A549 (cell line): ENCODE results near the gene ITIH5. TPM values are rescaled to one million over a fixed set of nuclear protein-coding genes. Genes with fewer than 3 reads are reported as not detected.

ENCODE experiments used
- ATAC-seq, 2 experiments: fragments of 200-7000 bp in 1 of 2; fragments of >200 bp in 1 of 2; cut with Nextera tagmentation in 1 of 2; cut with Tn5 transposase in 1 of 2; 3 replicates each; pipeline versions ENCODE4 v1.8.0 to v1.9.1; 2018 to 2020; ENCODE audit warnings: mild to moderate bottlenecking in 1 of 2, moderate library complexity in 1 of 2
- CTCF ChIA-PET: fragments of 300-600 bp; sonication (Branson Sonifier 250); formaldehyde crosslinking; extraction: SDS; loops from one replicate; lab custom pipeline; 2021; ENCODE audit warnings: antibody characterized with exemption, inconsistent platforms; lab: Yijun Ruan, JAX
- POLR2A ChIA-PET: fragments of 350-600 bp; formaldehyde crosslinking; extraction: SDS; loops from one replicate; lab custom pipeline; 2021; ENCODE audit warnings: antibody characterized with exemption, inconsistent platforms; lab: Yijun Ruan, JAX
- DNase-seq, 2 experiments: peaks; one replicate each; pipeline versions ENCODE4 v3.0.0 to v3.0.0-alpha.2; 2011 to 2016; ENCODE audit warnings: low read depth in 1 of 2, low spot score in 1 of 2
- FAIRE-seq: peaks from 2 replicates; lab custom pipeline; 2011; peaks lifted over from hg19 to GRCh38; lab: Jason Lieb, UNC
- H3K27ac ChIP-seq, 2 experiments: fragments of >200 bp; sonication (Bioruptor Twin); formaldehyde crosslinking; 3 replicates each; pipeline ENCODE4 v1.5.1; 2016 to 2017
- H3K4me1 ChIP-seq: fragments of >200 bp; sonication (Bioruptor Twin); formaldehyde crosslinking; 3 replicates; pipeline ENCODE4 v1.6.1; 2016
- H3K4me2 ChIP-seq: fragments of >200 bp; sonication (Bioruptor Twin); formaldehyde crosslinking; 3 replicates; pipeline ENCODE4 v1.6.1; 2016
- H3K4me3 ChIP-seq: fragments of >200 bp; sonication (Bioruptor Twin); formaldehyde crosslinking; 3 replicates; pipeline ENCODE4 v1.5.1; 2016
- H3K9me3 ChIP-seq: fragments of >200 bp; sonication (Bioruptor Twin); formaldehyde crosslinking; 3 replicates; pipeline ENCODE4 v1.6.1; 2016
- BHLHE40 ChIP-seq: IDR thresholded peaks from 2 replicates; pipeline ENCODE4 v1.6.1; 2012; ENCODE audit warnings: low read depth, low read length, inconsistent platforms
- CBX8 ChIP-seq: fragments of 200-600 bp; sonication (generic); IDR thresholded peaks from 2 replicates; pipeline ENCODE4 v1.6.1; 2016
- EHMT2 ChIP-seq: fragments of 200-600 bp; sonication (generic); IDR thresholded peaks from 2 replicates; pipeline ENCODE4 v1.6.1; 2016; ENCODE audit warnings: antibody characterized with exemption, low read depth, mild to moderate bottlenecking, moderate library complexity
- EP300 ChIP-seq, 2 experiments: fragments of >200 bp; sonication (Bioruptor Twin); formaldehyde crosslinking; IDR thresholded peaks; 2 replicates in 1 of 2; 3 replicates in 1 of 2; pipeline ENCODE4 v1.6.1; 2016 to 2017
- FOSB ChIP-seq: fragments of 250-450 bp; sonication (Bioruptor Pico); IDR thresholded peaks from 2 replicates; pipeline ENCODE4 v1.5.0; 2020; ENCODE audit warnings: mild to moderate bottlenecking, moderate library complexity
- FOSL2 ChIP-seq, 2 experiments: fragments of 450-650 bp in 1 of 2; fragments of >200 bp in 1 of 2; sonication (Bioruptor Twin) in 1 of 2; formaldehyde crosslinking; IDR thresholded peaks; 2 replicates each; pipeline versions ENCODE4 v1.5.0 to v1.6.1; 2016 to 2020; ENCODE audit warnings: mild to moderate bottlenecking in 1 of 2, moderate library complexity in 1 of 2
- HMGXB4 ChIP-seq: fragments of 250-450 bp; sonication (Bioruptor Pico); IDR thresholded peaks from 2 replicates; pipeline ENCODE4 v1.5.0; 2021; ENCODE audit warnings: mild to moderate bottlenecking, moderate library complexity, borderline replicate concordance
- HOXB13 ChIP-seq: fragments of 250-450 bp; sonication (Bioruptor Pico); IDR thresholded peaks from 2 replicates; pipeline ENCODE4 v1.5.0; 2020; ENCODE audit warnings: low read depth, mild to moderate bottlenecking, moderate library complexity
- JUN ChIP-seq, 2 experiments: fragments of >200 bp; sonication (Bioruptor Twin); formaldehyde crosslinking; IDR thresholded peaks; 2 replicates in 1 of 2; 3 replicates in 1 of 2; pipeline ENCODE4 v1.6.1; 2016 to 2017
- KDM1A ChIP-seq: fragments of 200-600 bp; sonication (generic); IDR thresholded peaks from 2 replicates; pipeline ENCODE4 v1.6.1; 2016; ENCODE audit warnings: low read depth, mild to moderate bottlenecking
- MAZ ChIP-seq: fragments of 150-350 bp; IDR thresholded peaks from 2 replicates; pipeline ENCODE4 v1.6.1; 2014; ENCODE audit warnings: antibody characterized with exemption, low read depth, low read length, borderline replicate concordance
- NPAS2 ChIP-seq: fragments of 250-450 bp; sonication (Bioruptor Pico); IDR thresholded peaks from 2 replicates; pipeline ENCODE4 v1.8.0; 2022; ENCODE audit warnings: mild to moderate bottlenecking, moderate library complexity, borderline replicate concordance
- NR3C1 ChIP-seq: fragments of >200 bp; sonication (Bioruptor Twin); formaldehyde crosslinking; IDR thresholded peaks from 3 replicates; pipeline ENCODE4 v1.6.1; 2017
- PHF8 ChIP-seq: fragments of 200-600 bp; sonication (generic); IDR thresholded peaks from 2 replicates; pipeline ENCODE4 v1.6.1; 2016; ENCODE audit warnings: low read depth, mild to moderate bottlenecking, antibody characterized with exemption, moderate library complexity, borderline replicate concordance
- POLR2A ChIP-seq: IDR thresholded peaks from 2 replicates; pipeline ENCODE4 v1.6.1; 2012; ENCODE audit warnings: mild to moderate bottlenecking, low read length
- RARB ChIP-seq: fragments of 250-450 bp; sonication (Bioruptor Pico); IDR thresholded peaks from 2 replicates; pipeline ENCODE4 v1.8.0; 2021; ENCODE audit warnings: mild to moderate bottlenecking, moderate library complexity
- RFX5 ChIP-seq: fragments of 450-650 bp; IDR thresholded peaks from 2 replicates; pipeline ENCODE4 v1.7.1; 2014; ENCODE audit warnings: antibody characterized with exemption, mild to moderate bottlenecking, moderate library complexity
- RNF2 ChIP-seq: fragments of 200-600 bp; sonication (generic); IDR thresholded peaks from 2 replicates; pipeline ENCODE4 v1.6.1; 2016; ENCODE audit warnings: low read depth, mild to moderate bottlenecking, antibody characterized with exemption, moderate library complexity, borderline replicate concordance
- TP53 ChIP-seq: fragments of 250-450 bp; sonication (Bioruptor Pico); IDR thresholded peaks from 2 replicates; pipeline ENCODE4 v1.5.0; 2021; ENCODE audit warnings: mild to moderate bottlenecking, moderate library complexity
- WGBS: methylation state at CpG from one replicate; pipeline ENCODE4 v1.1.6; 2017; ENCODE audit errors: missing lambda C conversion rate; 5-methylcytosine and 5-hydroxymethylcytosine counted together
- polyA plus RNA-seq, 4 experiments: library from polyadenylated mRNA; depleted of rRNA in 3 of 4; stranded (reverse); fragments of >200 nt; fragmentation: RNase III in 1 of 4; extraction: RNeasy Plus Mini Kit Qiagen cat#74134 plus additional on column Dnase treatment in 1 of 4; gene quantifications; 2 replicates in 3 of 4; 3 replicates in 1 of 4; pipeline ENCODE4 v1.2.3, GENCODE V29; 2011 to 2017
- TF ChIP-seq, protein P1 (sequence below): fragments of 250-450 bp; sonication (Bioruptor Pico); IDR thresholded peaks from 2 replicates; pipeline ENCODE4 v1.5.0; 2020; ENCODE audit warnings: low read depth, mild to moderate bottlenecking, moderate library complexity
- TF ChIP-seq, protein P2 (sequence below): IDR thresholded peaks from 2 replicates; pipeline ENCODE4 v1.6.1; 2012; ENCODE audit warnings: low read depth, borderline replicate concordance

The ITIH5 gene
- polyA plus RNA-seq, 2 of the 4 experiments (the other 2 are of a cell fraction): 0.03 to 0.05 TPM

GRCh38 chr10:7634142-7634894, 32.4 kb downstream of the ITIH5 start:
- Histone ChIP-seq H3K4me3 (no peak overlapping the region), H3K4me2 (no peak overlapping the region), H3K4me1 (no peaks in the 10 kb centered on the region)
- TF ChIP-seq NPAS2 (CRISPR knock-in tag): no peak
- TF ChIP-seq CBX8: no peak
- no peak for TF ChIP-seq HOXB13 (CRISPR knock-in tag)
- no peak for TF ChIP-seq EP300 (IDR thresholded peaks at IDR 0.05)
- TF ChIP-seq MAZ: no peak
- TF ChIP-seq POLR2A: no peak
- TF ChIP-seq RNF2: no peak
- TF ChIP-seq RFX5: no peak
- TF ChIP-seq NR3C1: no peak
- no peak for TF ChIP-seq JUN (IDR thresholded peaks at IDR 0.05)
- TF ChIP-seq FOSB (CRISPR knock-in tag): no peak
- TF ChIP-seq, protein P1, sequence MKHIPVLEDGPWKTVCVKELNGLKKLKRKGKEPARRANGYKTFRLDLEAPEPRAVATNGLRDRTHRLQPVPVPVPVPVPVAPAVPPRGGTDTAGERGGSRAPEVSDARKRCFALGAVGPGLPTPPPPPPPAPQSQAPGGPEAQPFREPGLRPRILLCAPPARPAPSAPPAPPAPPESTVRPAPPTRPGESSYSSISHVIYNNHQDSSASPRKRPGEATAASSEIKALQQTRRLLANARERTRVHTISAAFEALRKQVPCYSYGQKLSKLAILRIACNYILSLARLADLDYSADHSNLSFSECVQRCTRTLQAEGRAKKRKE (CRISPR knock-in tag): no peak
- TF ChIP-seq, all 56 proteins: peak for 0
- no peak for FAIRE-seq
- 53% methylated on average over 10 of the region's 10 CpGs for WGBS
- ChIA-PET POLR2A (no interaction called here), CTCF (interaction anchor here (1.1 to 1.3 kb wide), 2 partner anchors 20 to 27 kb away, joined by 3 read pairs; no protein-coding TSS in a partner anchor)
- no peak overlapping the region for H3K27ac ChIP-seq
- peaks cover 18% of the 10 kb centered on the region; the same call in 2 of the 3 replicates for H3K9me3 ChIP-seq
- DNase-seq: no peak
- no peak for ATAC-seq

GRCh38 chr10:7626283-7626682, 40.5 kb downstream of the ITIH5 start:
- no peak overlapping the region for H3K4me3 ChIP-seq
- DNase-seq: no peak
- TF ChIP-seq, protein P2, sequence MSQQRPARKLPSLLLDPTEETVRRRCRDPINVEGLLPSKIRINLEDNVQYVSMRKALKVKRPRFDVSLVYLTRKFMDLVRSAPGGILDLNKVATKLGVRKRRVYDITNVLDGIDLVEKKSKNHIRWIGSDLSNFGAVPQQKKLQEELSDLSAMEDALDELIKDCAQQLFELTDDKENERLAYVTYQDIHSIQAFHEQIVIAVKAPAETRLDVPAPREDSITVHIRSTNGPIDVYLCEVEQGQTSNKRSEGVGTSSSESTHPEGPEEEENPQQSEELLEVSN: no peak
- no peak for TF ChIP-seq BHLHE40
- TF ChIP-seq, all 56 proteins: peak for 0
- no peaks in the 10 kb centered on the region for H3K9me3 ChIP-seq
- H3K4me1 ChIP-seq: 0 out of 3 replicates have a peak, but pooled peaks cover 6% of the 10 kb centered on the region
- no peak for FAIRE-seq
- H3K4me2 ChIP-seq: peak overlapping the region; percentile 21; the same call in 2 of the 3 replicates
- peak in 1 of 2 experiments; percentile 39; a peak in 1 of 6 replicates for ATAC-seq
- 25% methylated on average over 10 of the region's 10 CpGs for WGBS
- ChIA-PET CTCF (interaction anchor here (0.7 kb wide), 1 partner anchor 60 kb away, joined by 3 read pairs; no protein-coding TSS in a partner anchor), POLR2A (no interaction called here)
- no peak overlapping the region for H3K27ac ChIP-seq

DNA sequence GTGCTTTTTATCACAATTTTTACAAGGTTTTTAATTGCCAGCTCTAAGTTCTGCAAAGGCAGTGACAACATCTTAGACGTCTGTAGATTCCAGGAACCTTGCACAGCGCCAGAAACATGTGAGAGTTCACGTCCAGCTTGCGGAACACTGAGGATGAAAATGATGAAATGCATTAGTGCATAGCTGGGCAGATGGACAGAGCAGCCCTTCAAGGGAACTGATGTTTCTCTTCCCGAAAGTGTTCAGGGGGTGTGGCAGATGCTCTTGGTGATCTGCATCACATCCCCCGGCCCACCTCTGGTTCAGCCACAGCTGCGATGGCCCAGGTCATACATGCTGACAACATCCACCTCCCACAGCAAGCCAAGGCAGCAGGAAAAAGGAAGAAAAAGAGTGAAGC, 40.9 kb downstream of the ITIH5 start:
- ATAC-seq (0 out of 6 replicates have a peak, but pooled peaks of 1 of the 2 experiments have one; percentile 24), DNase-seq (no peak), FAIRE-seq (no peak)
- H3K4me3 ChIP-seq: no peak overlapping the region
- H3K4me1 ChIP-seq: 0 out of 3 replicates have a peak, but pooled peaks cover 6% of the 10 kb centered on the region
- WGBS: 38% methylated on average over 7 of the region's 7 CpGs
- ChIA-PET POLR2A (no interaction called here), CTCF (interaction anchor here (0.7 kb wide), 1 partner anchor 60 kb away, joined by 3 read pairs; no protein-coding TSS in a partner anchor)
- H3K4me2 ChIP-seq: peak overlapping the region; percentile 21; the same call in 1 of the 3 replicates
- H3K9me3 ChIP-seq: no peaks in the 10 kb centered on the region
- TF ChIP-seq EHMT2: no peak
- no peak for TF ChIP-seq RARB (CRISPR knock-in tag)
- no peak for TF ChIP-seq FOSL2 (IDR thresholded peaks at IDR 0.05)
- no peak for TF ChIP-seq FOSL2 (CRISPR knock-in tag; IDR thresholded peaks at IDR 0.05)
- no peak for TF ChIP-seq HMGXB4 (CRISPR knock-in tag)
- TF ChIP-seq TP53 (CRISPR knock-in tag): no peak
- TF ChIP-seq KDM1A: no peak
- TF ChIP-seq JUN (IDR thresholded peaks at IDR 0.05): no peak
- TF ChIP-seq PHF8: no peak
- no peak overlapping the region for H3K27ac ChIP-seq
